PC-3 (cell line): Measurements from ENCODE around the gene DAPP1.

Experiments
- CTCF ChIP-seq: fragments of 300-600 bp; sonication (generic); conservative IDR thresholded peaks from 2 replicates; pipeline ENCODE4 v1.5.1; 2017; ENCODE audit warnings: antibody characterized with exemption, low read depth, mild to moderate bottlenecking, low read length
- EZH2 ChIP-seq: fragments of 300-600 bp; sonication (generic); IDR thresholded peaks from one replicate; pipeline ENCODE4 v1.6.1; 2017; ENCODE audit warnings: antibody characterized with exemption, mild to moderate bottlenecking, low read length; ENCODE audit not compliant: unreplicated experiment

GRCh38 chr4:99863804-99864203 lies 47.2 kb downstream of the DAPP1 start:
- TF ChIP-seq CTCF, result no peak
- TF ChIP-seq EZH2, result no peak
